Hematopoietic multipotent progenitor cell treated with erythropoietin and hydrocortisone succinate and interleukin-3 and kit ligand, for 6 days (in vitro differentiated cells): ENCODE data around the gene CCZ1B.
"Not testable (repeated sequence)": the region's sequence is repeated elsewhere in the genome, so short reads cannot be mapped to it uniquely, and the experiment has no call there.

Source experiments
- DNase-seq: peaks from one replicate; pipeline ENCODE4 v3.0.0-alpha.2; 2015

Gene CCZ1B

GRCh38 chr7:6826151-6826550, at the start of gene CCZ1B:
TSS of gene CCZ1B (minus strand) at chr7:6826275. CDS start at chr7:6826197, 78 bp downstream.
- peak; percentile 71 for DNase-seq

GRCh38 chr7:6875022-6875421, 48.9 kb upstream of the CCZ1B start:
- not testable (repeated sequence) for DNase-seq

GRCh38 chr7:6872246-6872945, 46.3 kb upstream of the CCZ1B start:
- DNase-seq: not testable (repeated sequence)

GRCh38 chr7:6871421-6872144, 45.5 kb upstream of the CCZ1B start:
- DNase-seq: not testable (repeated sequence)

GRCh38 chr7:6864751-6865150, 38.7 kb upstream of the CCZ1B start:
- not testable (repeated sequence) for DNase-seq

GRCh38 chr7:6864188-6864587, 38.1 kb upstream of the CCZ1B start:
- not testable (repeated sequence) for DNase-seq

GRCh38 chr7:6862876-6863275, 36.8 kb upstream of the CCZ1B start:
- not testable (repeated sequence) for DNase-seq

- DNase-seq: peak; percentile 69
Observed at GRCh38 chr7:6857721-6858314, 31.7 kb upstream of the CCZ1B start.

- not testable (repeated sequence) for DNase-seq
Observed at GRCh38 chr7:6855563-6856131, 29.6 kb upstream of the CCZ1B start.

- DNase-seq: not testable (repeated sequence)
Observed at GRCh38 chr7:6854747-6855562, 28.9 kb upstream of the CCZ1B start.

- not testable (repeated sequence) for DNase-seq
Observed at GRCh38 chr7:6853681-6854080, 27.6 kb upstream of the CCZ1B start.

GRCh38 chr7:6849127-6849526, 23.1 kb upstream of the CCZ1B start:
- DNase-seq: not testable (repeated sequence)

- DNase-seq: not testable (repeated sequence)
Observed at GRCh38 chr7:6847751-6848150, 21.7 kb upstream of the CCZ1B start.

- peak; percentile 9 for DNase-seq
Observed at GRCh38 chr7:6845971-6846449, 19.9 kb upstream of the CCZ1B start.

- not testable (repeated sequence) for DNase-seq
Observed at GRCh38 chr7:6843654-6844053, 17.6 kb upstream of the CCZ1B start.

- DNase-seq: not testable (repeated sequence)
Observed at GRCh38 chr7:6843092-6843491, 17.0 kb upstream of the CCZ1B start.

GRCh38 chr7:6842278-6842921, 16.3 kb upstream of the CCZ1B start:
- DNase-seq: not testable (repeated sequence)

- not testable (repeated sequence) for DNase-seq
Observed at GRCh38 chr7:6837081-6837480, 11.0 kb upstream of the CCZ1B start.

- not testable (repeated sequence) for DNase-seq
Observed at GRCh38 chr7:6835521-6835920, 9.4 kb upstream of the CCZ1B start.

- DNase-seq: no peak
Observed at GRCh38 chr7:6833636-6834035, 7.6 kb upstream of the CCZ1B start.

- DNase-seq: no peak
Observed at GRCh38 chr7:6831018-6831725, 5.1 kb upstream of the CCZ1B start.
